ENCODE results near the gene BRD4.
"Not testable (repeated sequence)": the region's sequence is repeated elsewhere in the genome, so short reads cannot be mapped to it uniquely, and the experiment has no call there.

BRD4 gene

DNA sequence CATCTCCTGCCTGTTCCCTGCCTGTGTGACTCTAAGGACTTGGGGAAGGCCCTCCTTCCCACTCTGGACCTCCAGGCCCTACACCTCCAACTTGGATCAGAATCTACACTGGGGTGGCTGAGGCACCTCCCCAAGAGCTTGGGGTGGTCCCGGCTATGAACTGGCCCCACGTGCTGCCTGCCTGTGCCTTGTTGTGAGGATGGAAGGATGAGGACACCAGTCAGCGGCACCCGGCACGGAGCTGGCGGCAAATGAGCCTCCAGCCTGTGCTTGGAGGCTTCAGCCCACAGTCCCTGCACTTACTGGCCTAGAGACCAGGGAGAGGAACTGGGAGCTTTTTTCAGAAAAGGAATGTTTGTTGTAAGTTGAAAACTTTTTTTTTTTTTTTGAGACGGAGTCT, 38.8 kb upstream of the BRD4 start:
- Histone ChIP-seq H2AFZ (ENCODE audit: low read depth, low read length) (no peak overlapping the region), H3K4me3 (ENCODE audit: low read length) (no peak overlapping the region), H3K27me3 (ENCODE audit: insufficient read depth, low read length) (no peaks in the 10 kb centered on the region), H3K4me1 (ENCODE audit: insufficient read depth, low read length) (no peaks in the 10 kb centered on the region), H3K36me3 (ENCODE audit: insufficient read depth, low read length) (peaks cover 60% of the 10 kb centered on the region), H3K9me3 (ENCODE audit: low read length) (no peaks in the 10 kb centered on the region)

DNA sequence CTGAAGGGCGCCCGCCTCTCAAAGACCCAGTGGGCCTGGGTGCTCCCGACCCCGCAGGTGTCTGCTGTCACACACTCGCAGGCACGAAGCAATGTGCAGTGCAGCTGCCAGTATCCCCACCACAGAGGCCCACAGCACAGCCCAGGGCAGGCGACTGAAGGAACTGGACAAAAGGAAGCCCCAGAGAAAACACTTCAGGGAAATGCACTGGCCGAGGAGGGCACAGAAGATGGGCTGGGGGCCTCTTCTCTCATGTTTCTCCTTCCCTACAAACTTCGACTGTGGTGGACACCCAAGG, 37.2 kb upstream of the BRD4 start:
- H3K9me3 ChIP-seq (ENCODE audit: low read length) = peaks cover 5% of the 10 kb centered on the region
- no peaks in the 10 kb centered on the region for H3K27me3 ChIP-seq (ENCODE audit: insufficient read depth, low read length)
- H2AFZ ChIP-seq (ENCODE audit: low read depth, low read length) = no peak overlapping the region
- no peaks in the 10 kb centered on the region for H3K4me1 ChIP-seq (ENCODE audit: insufficient read depth, low read length)
- no peak overlapping the region for H3K4me3 ChIP-seq (ENCODE audit: low read length)
- H3K36me3 ChIP-seq (ENCODE audit: insufficient read depth, low read length) = peaks cover 73% of the 10 kb centered on the region

- no peaks in the 10 kb centered on the region for H3K4me1 ChIP-seq (ENCODE audit: insufficient read depth, low read length)
- peaks cover 5% of the 10 kb centered on the region for H3K9me3 ChIP-seq (ENCODE audit: low read length)
- H3K36me3 ChIP-seq (ENCODE audit: insufficient read depth, low read length) = peaks cover 72% of the 10 kb centered on the region
Observed at GRCh38 chr19:15368798-15369593, 36.7 kb upstream of the BRD4 start.

GRCh38 chr19:15368051-15368632, 35.8 kb upstream of the BRD4 start:
- Histone ChIP-seq H3K4me1 (ENCODE audit: insufficient read depth, low read length) (no peaks in the 10 kb centered on the region), H2AFZ (ENCODE audit: low read depth, low read length) (no peak overlapping the region), H3K27me3 (ENCODE audit: insufficient read depth, low read length) (no peaks in the 10 kb centered on the region), H3K36me3 (ENCODE audit: insufficient read depth, low read length) (peaks cover 70% of the 10 kb centered on the region), H3K4me3 (ENCODE audit: low read length) (no peak overlapping the region), H3K9me3 (ENCODE audit: low read length) (peaks cover 5% of the 10 kb centered on the region)

More at GRCh38 chr19:15368798-15369593, 36.7 kb upstream of the BRD4 start:
- Histone ChIP-seq H3K4me3 (ENCODE audit: low read length) (no peak overlapping the region), H2AFZ (ENCODE audit: low read depth, low read length) (no peak overlapping the region), H3K27me3 (ENCODE audit: insufficient read depth, low read length) (no peaks in the 10 kb centered on the region)

DNA sequence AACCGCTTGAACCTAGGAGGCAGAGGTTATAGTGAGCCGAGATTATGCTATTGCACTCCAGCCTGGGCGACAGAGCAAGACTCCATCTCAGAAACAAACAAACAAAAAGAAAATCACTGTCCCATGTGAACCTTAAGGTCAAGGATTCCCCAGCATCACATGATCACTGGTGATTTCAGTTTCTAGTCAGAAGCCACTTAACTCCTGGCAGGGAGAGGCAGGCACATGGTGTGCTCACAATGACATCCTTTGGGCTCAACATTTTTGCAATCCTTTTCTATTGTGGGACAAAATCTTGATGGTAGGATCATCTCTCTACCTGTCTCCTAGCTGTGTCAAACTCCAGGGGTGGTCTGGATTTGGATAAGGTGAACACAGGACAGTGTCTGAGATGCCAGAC, 35.1 kb upstream of the BRD4 start:
- Histone ChIP-seq H3K4me3 (ENCODE audit: low read length) (no peak overlapping the region), H3K4me1 (ENCODE audit: insufficient read depth, low read length) (no peaks in the 10 kb centered on the region), H3K9me3 (ENCODE audit: low read length) (peaks cover 5% of the 10 kb centered on the region), H3K36me3 (ENCODE audit: insufficient read depth, low read length) (peaks cover 64% of the 10 kb centered on the region), H3K27me3 (ENCODE audit: insufficient read depth, low read length) (no peaks in the 10 kb centered on the region), H2AFZ (ENCODE audit: low read depth, low read length) (no peak overlapping the region)

GRCh38 chr19:15365264-15365663, 32.9 kb upstream of the BRD4 start:
- Histone ChIP-seq H3K27me3 (ENCODE audit: insufficient read depth, low read length) (no peaks in the 10 kb centered on the region), H3K9me3 (ENCODE audit: low read length) (peaks cover 5% of the 10 kb centered on the region), H3K36me3 (ENCODE audit: insufficient read depth, low read length) (peaks cover 65% of the 10 kb centered on the region), H2AFZ (ENCODE audit: low read depth, low read length) (no peak overlapping the region), H3K4me1 (ENCODE audit: insufficient read depth, low read length) (no peaks in the 10 kb centered on the region), H3K4me3 (ENCODE audit: low read length) (no peak overlapping the region)

GRCh38 chr19:15363791-15364190, 31.5 kb upstream of the BRD4 start:
- H3K36me3 ChIP-seq (ENCODE audit: insufficient read depth, low read length) = peaks cover 63% of the 10 kb centered on the region
- not testable (repeated sequence) for H3K4me3 ChIP-seq (ENCODE audit: low read length); H3K27me3 ChIP-seq (ENCODE audit: insufficient read depth, low read length); H3K4me1 ChIP-seq (ENCODE audit: insufficient read depth, low read length); H3K9me3 ChIP-seq (ENCODE audit: low read length); H2AFZ ChIP-seq (ENCODE audit: low read depth, low read length)

- not testable (repeated sequence) for H3K4me1 ChIP-seq (ENCODE audit: insufficient read depth, low read length); H3K9me3 ChIP-seq (ENCODE audit: low read length)
- H3K36me3 ChIP-seq (ENCODE audit: insufficient read depth, low read length) = peaks cover 63% of the 10 kb centered on the region
Observed at GRCh38 chr19:15363048-15363447, 30.7 kb upstream of the BRD4 start.

GRCh38 chr19:15360015-15360414, 27.7 kb upstream of the BRD4 start:
- H3K36me3 ChIP-seq (ENCODE audit: insufficient read depth, low read length) = peaks cover 62% of the 10 kb centered on the region
- not testable (repeated sequence) for H2AFZ ChIP-seq (ENCODE audit: low read depth, low read length); H3K4me3 ChIP-seq (ENCODE audit: low read length); H3K27me3 ChIP-seq (ENCODE audit: insufficient read depth, low read length); H3K4me1 ChIP-seq (ENCODE audit: insufficient read depth, low read length); H3K9me3 ChIP-seq (ENCODE audit: low read length)

More at GRCh38 chr19:15363048-15363447, 30.7 kb upstream of the BRD4 start:
- H3K4me3 ChIP-seq (ENCODE audit: low read length); H2AFZ ChIP-seq (ENCODE audit: low read depth, low read length); H3K27me3 ChIP-seq (ENCODE audit: insufficient read depth, low read length): not testable (repeated sequence)

DNA sequence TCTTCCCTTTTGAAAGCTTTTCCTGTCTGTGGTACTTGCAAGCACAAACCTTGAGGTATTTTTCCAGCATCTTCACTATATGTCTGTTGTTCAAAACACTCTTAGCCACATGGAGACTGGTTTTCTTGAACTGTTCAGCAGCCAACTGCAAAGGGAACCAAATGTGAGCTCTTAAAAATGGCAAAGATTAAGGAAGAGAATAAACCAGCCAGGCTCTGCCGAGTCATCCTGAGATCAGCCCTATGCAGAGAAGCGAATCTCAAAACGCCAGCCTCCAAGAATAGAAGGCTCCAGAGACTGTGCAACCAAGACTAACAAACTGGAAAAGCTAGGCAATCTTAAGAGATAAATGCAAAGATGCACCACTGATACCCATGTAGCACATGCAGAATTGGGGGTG, 26.6 kb upstream of the BRD4 start:
- Histone ChIP-seq H3K36me3 (ENCODE audit: insufficient read depth, low read length) (peaks cover 67% of the 10 kb centered on the region), H3K4me3 (ENCODE audit: low read length) (no peak overlapping the region), H3K9me3 (ENCODE audit: low read length) (no peaks in the 10 kb centered on the region), H3K27me3 (ENCODE audit: insufficient read depth, low read length) (no peaks in the 10 kb centered on the region), H2AFZ (ENCODE audit: low read depth, low read length) (no peak overlapping the region), H3K4me1 (ENCODE audit: insufficient read depth, low read length) (no peaks in the 10 kb centered on the region)

DNA sequence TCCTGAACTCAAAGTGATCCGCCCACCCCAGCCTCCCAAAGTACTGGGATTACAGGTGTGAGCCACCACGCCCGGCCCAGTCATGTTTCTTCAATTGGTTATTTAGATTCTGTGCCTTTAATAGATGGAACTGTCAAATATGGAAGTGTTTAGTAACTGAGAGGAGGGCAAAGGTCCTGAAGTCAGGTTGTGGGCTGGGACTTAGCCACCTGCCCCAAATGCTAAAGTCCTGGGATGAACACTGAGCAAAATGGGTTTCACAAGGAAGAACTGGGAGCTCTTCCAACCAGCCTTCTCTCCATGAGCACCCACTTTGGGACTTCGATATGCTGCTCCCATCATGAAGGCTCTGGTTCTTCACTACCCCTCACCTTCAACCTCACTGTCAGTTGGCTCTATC, 25.6 kb upstream of the BRD4 start:
- no peaks in the 10 kb centered on the region for H3K27me3 ChIP-seq (ENCODE audit: insufficient read depth, low read length)
- H3K9me3 ChIP-seq (ENCODE audit: low read length) = no peaks in the 10 kb centered on the region
- peaks cover 72% of the 10 kb centered on the region for H3K36me3 ChIP-seq (ENCODE audit: insufficient read depth, low read length)
- H3K4me1 ChIP-seq (ENCODE audit: insufficient read depth, low read length) = no peaks in the 10 kb centered on the region
- H2AFZ ChIP-seq (ENCODE audit: low read depth, low read length) = no peak overlapping the region
- no peak overlapping the region for H3K4me3 ChIP-seq (ENCODE audit: low read length)

- no peaks in the 10 kb centered on the region for H3K27me3 ChIP-seq (ENCODE audit: insufficient read depth, low read length)
- H2AFZ ChIP-seq (ENCODE audit: low read depth, low read length) = no peak overlapping the region
- no peaks in the 10 kb centered on the region for H3K4me1 ChIP-seq (ENCODE audit: insufficient read depth, low read length)
- H3K9me3 ChIP-seq (ENCODE audit: low read length) = no peaks in the 10 kb centered on the region
- H3K36me3 ChIP-seq (ENCODE audit: insufficient read depth, low read length) = peaks cover 50% of the 10 kb centered on the region
- no peak overlapping the region for H3K4me3 ChIP-seq (ENCODE audit: low read length)
Observed at GRCh38 chr19:15354566-15355296, 22.4 kb upstream of the BRD4 start.

DNA sequence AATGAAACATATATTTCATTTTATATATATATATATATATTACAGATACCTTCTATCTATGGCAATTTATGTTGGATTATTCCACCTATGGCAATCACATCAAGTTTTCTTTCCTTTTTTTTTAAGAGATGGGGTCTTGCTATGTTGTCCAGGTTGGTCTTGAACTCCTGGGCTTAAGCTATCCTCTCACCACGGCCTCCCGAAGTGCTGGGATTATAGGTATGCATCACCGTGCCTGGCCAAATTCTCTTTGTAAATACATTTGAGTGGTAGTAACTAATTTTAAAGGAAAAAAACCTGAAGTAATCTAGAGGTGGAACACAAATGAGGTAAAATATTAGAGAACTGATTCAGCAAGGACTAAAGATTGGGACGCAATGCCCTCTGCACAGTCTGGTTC, 21.6 kb upstream of the BRD4 start:
- H3K4me3 ChIP-seq (ENCODE audit: low read length) = no peak overlapping the region
- H3K9me3 ChIP-seq (ENCODE audit: low read length) = no peaks in the 10 kb centered on the region
- H3K27me3 ChIP-seq (ENCODE audit: insufficient read depth, low read length) = no peaks in the 10 kb centered on the region
- H3K36me3 ChIP-seq (ENCODE audit: insufficient read depth, low read length) = peaks cover 42% of the 10 kb centered on the region
- H2AFZ ChIP-seq (ENCODE audit: low read depth, low read length) = no peak overlapping the region
- H3K4me1 ChIP-seq (ENCODE audit: insufficient read depth, low read length) = no peaks in the 10 kb centered on the region

All from neuron (in vitro differentiated cells).